Kidney epithelial cell (primary cell): ENCODE measurements around the gene MGST3. TPM values are rescaled to one million over a fixed set of nuclear protein-coding genes. Genes with fewer than 3 reads are reported as not detected.
"Not testable (repeated sequence)": the region's sequence is repeated elsewhere in the genome, so short reads cannot be mapped to it uniquely, and the experiment has no call there.

ENCODE experiments used
- DNase-seq: peaks from one replicate; pipeline ENCODE4 v3.0.0-alpha.2; 2010; ENCODE audit warnings: low read depth
- H3K27me3 ChIP-seq: 2 replicates; pipeline ENCODE4 v1.6.0; 2011; ENCODE audit warnings: low read length; ENCODE audit not compliant: control insufficient read depth, insufficient read depth
- H3K36me3 ChIP-seq: 2 replicates; pipeline ENCODE4 v1.5.1; 2011; ENCODE audit warnings: low read length; ENCODE audit not compliant: control insufficient read depth, insufficient read depth
- H3K4me3 ChIP-seq: 2 replicates; pipeline ENCODE4 v1.5.1; 2011; ENCODE audit warnings: low read depth, mild to moderate bottlenecking, control low read depth, low read length
- total RNA-seq: library from RNA; depleted of rRNA; stranded (reverse); fragments of >200 nt; gene quantifications from 2 replicates; pipeline ENCODE4 v1.2.3, GENCODE V29; 2015
- TF ChIP-seq, protein P1 (sequence below): IDR thresholded peaks from 2 replicates; pipeline ENCODE4 v1.5.1; 2011; ENCODE audit warnings: mild to moderate bottlenecking, moderate library complexity, low read length, control low read depth, inconsistent platforms; ENCODE audit not compliant: insufficient read depth, poor library complexity, severe bottlenecking

Gene MGST3
- total RNA-seq, 1 donor from 2014 or later, result 122 TPM

DNA sequence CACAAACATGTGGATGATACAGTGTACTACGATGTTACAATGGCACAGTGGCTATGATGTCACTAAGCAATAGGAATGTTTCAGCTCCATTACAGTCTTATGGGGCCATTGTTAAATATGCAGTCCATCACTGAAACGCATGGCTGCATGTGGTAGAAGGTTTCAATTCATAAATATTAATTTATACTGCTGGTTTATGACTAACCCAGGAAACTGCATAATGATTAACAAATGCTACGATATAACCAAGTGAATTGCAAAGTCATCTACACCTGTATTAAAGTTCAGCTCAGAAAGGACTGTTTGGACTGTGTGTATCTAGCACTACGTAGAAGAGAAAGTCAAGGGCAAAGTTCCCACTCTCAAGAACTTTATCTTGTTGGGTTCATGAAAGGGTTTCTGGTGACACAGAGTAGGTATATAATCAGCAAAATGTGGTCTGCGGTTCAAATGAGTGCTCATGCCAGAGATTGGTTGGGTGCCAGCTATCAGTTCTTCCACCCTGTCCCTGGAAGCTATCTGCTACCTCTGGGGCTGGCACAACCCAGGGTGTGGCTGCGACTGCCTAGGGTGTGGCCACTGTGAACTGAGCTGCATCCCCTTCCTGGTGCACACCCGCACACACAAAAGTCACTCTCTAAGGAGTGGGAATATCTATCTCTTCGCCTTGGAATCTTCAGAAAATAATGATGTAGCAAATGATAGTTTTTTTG, 14.8 kb downstream of the MGST3 start:
- Histone ChIP-seq H3K4me3 (no peak overlapping the region), H3K27me3 (no peaks in the 10 kb centered on the region), H3K36me3 (peaks cover 1% of the 10 kb centered on the region)
- DNase-seq, result peak; percentile 43
- TF ChIP-seq, protein P1, sequence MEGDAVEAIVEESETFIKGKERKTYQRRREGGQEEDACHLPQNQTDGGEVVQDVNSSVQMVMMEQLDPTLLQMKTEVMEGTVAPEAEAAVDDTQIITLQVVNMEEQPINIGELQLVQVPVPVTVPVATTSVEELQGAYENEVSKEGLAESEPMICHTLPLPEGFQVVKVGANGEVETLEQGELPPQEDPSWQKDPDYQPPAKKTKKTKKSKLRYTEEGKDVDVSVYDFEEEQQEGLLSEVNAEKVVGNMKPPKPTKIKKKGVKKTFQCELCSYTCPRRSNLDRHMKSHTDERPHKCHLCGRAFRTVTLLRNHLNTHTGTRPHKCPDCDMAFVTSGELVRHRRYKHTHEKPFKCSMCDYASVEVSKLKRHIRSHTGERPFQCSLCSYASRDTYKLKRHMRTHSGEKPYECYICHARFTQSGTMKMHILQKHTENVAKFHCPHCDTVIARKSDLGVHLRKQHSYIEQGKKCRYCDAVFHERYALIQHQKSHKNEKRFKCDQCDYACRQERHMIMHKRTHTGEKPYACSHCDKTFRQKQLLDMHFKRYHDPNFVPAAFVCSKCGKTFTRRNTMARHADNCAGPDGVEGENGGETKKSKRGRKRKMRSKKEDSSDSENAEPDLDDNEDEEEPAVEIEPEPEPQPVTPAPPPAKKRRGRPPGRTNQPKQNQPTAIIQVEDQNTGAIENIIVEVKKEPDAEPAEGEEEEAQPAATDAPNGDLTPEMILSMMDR, result no peak

DNA sequence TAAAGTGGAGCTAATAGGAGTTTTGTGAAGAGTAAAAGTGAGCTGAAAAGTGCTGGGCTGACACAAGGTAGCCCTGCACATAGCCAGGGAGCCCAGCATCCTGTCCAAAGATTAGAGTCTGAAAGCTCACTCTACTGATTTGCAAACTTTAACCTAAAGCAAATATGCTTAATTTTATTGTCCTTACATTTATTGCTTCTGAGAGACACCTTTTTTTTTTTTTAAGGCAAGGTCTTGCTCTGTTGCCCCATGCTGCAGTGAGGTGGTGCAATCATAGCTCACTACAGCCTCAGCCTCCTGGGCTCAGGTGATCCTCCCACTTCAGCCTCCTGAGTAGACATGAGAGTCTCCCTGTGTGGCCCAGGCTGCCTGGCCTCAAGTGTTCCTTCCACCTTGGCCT, 16.5 kb downstream of the MGST3 start:
- no peak overlapping the region for H3K4me3 ChIP-seq
- H3K27me3 ChIP-seq, result no peaks in the 10 kb centered on the region
- H3K36me3 ChIP-seq, result peaks cover 1% of the 10 kb centered on the region
- DNase-seq, result no peak
- TF ChIP-seq, protein P1, result no peak

DNA sequence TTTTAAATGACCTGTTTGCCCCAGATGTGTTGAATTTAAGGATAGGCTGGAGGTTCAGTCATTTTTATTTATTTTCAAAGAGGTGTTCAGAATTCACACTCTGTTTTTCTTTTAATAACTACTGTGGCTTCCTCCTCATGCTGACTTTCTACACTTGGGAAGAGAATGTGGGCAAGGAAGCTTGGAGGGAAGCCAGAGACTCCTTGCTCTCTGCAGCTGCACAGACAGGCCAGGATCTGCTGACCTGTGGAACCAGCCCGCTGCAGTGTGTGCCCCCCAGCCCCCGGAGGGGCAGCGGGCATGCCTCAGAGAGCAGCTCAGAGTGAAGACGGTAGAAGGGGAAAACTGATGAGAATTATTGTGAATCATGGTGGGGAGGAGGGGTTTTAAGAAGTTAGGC, 16.9 kb downstream of the MGST3 start:
- TF ChIP-seq, protein P1, result no peak
- H3K27me3 ChIP-seq, result no peaks in the 10 kb centered on the region
- peaks cover 1% of the 10 kb centered on the region for H3K36me3 ChIP-seq
- DNase-seq, result no peak
- no peak overlapping the region for H3K4me3 ChIP-seq

DNA sequence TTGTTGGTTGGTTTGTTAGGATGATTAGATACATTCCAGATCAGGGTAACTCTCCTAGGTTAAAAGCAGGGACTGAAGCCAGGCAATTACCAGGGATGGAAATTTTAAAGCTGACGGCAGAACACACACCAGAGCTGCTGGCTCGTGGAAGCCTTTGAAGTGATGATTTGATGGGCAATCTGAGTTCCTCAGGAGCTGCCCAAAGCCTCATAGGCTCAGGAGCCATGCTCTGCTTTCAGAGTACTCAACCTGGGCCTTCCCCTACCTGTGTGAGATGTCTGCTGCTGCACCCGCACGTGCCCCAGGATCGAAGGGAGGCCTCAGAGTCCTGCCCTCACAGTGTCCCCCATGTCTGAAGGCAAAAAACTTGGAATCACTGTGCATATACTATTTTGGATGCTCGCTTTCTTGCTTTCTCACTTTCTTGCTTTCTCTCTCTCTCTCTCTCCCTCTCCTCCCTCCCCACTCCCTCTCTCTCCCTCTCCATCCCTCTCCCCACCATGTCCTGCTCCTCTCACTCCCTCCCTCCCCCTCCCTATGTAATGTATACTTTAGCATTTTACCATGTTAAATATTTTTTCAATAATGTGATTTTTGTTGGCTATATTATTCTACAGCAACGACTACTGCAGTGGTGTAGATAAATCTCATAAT, 18.0 kb downstream of the MGST3 start:
- no peak for DNase-seq

DNA sequence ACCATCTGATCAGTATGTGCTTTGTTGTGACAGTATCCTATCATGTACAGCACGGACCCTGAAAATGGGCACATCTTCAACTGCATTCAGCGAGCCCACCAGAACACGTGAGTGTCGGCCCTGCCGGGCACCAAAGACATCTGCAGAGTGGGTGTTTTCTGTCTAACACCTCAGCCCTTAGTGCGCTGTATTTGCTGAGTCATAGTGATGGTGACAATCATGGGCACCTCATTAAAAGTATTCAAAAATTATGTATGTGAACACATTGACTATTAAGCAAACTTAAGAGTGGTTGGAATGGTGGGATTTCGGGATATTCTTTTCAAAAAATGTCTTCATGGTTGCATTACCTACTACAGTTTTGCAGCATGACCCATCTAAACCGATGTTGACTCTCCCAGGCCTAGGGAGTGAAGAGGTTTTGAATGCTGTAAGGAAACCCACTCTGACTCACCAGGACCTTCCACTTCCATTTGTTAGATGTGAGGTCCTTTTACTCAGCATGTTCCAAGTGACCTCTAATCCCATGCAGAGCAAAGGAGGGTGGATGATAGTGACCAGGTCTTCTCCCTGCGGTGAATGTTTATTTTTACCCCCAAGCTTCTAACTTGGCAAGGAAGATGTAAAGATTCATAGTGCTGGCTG, 20.1 kb downstream of the MGST3 start:
- Histone ChIP-seq H3K4me3 (no peak overlapping the region), H3K27me3 (no peaks in the 10 kb centered on the region), H3K36me3 (peaks cover 1% of the 10 kb centered on the region)
- TF ChIP-seq, protein P1, result no peak
- DNase-seq, result no peak

More for the DNA sequence above, 18.0 kb downstream of the MGST3 start:
- TF ChIP-seq, protein P1, result no peak
- H3K4me3 ChIP-seq, result no peak overlapping the region
- H3K27me3 ChIP-seq, result no peaks in the 10 kb centered on the region
- peaks cover 1% of the 10 kb centered on the region for H3K36me3 ChIP-seq

DNA sequence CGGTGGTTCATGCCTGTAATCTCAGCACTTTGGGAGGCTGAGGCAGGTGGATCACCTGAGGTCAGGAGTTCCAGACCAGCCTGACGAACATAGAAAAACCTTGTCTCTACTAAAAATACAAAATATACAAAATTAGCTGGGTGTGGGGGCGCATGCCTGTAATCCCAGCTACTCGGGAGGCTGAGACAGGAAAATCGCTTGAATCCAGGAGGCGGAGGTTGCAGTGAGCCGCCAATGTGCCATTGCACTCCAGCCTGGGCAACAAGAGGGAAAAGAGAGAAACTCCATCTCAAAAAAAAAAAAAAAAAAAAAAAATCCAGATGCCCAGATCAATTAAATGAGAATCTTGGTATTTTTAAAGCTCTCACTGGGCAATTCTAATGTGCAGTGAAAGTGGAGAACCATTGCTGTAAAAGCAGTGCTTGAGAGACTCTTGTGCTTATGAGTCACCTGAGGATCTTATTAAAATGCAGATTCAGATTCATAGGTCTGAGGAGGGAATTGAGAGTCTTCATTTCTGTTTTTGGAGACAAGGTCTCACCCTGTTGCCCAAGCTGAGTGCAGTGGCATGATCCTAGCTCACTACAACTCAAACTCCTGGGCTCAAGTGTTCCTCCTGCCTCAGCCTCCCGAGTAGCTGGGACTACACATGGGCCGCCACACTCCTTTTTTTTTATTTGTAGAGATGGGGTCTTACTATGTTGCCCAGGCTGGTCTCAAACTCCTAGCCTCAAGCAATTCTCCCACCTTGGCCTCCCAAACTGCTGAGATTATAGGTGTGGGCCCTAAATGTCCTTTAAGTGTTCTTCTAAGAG, 27.9 kb downstream of the MGST3 start:
- not testable (repeated sequence) for H3K27me3 ChIP-seq, H3K36me3 ChIP-seq, H3K4me3 ChIP-seq, DNase-seq
